Fibroblast of the aortic adventitia (primary cell): ENCODE data around the gene IFITM1. TPM values are rescaled to one million over a fixed set of nuclear protein-coding genes. Genes with fewer than 3 reads are reported as not detected.

ENCODE experiments used
- DNase-seq: peaks from one replicate; pipeline ENCODE4 v3.0.0-alpha.2; 2010; ENCODE audit warnings: low read depth
- H3K4me3 ChIP-seq: 2 replicates; pipeline ENCODE4 v1.5.1; 2011; ENCODE audit warnings: low read depth, mild to moderate bottlenecking, control low read depth, low read length, moderate library complexity
- small RNA-seq: library from RNA; depleted of rRNA; stranded (forward); fragments of <200 nt; gene quantifications from one replicate; pipeline ENCODE3, GENCODE V24; 2012
- total RNA-seq: library from RNA; depleted of rRNA; stranded (reverse); fragments of >200 nt; gene quantifications from 2 replicates; pipeline ENCODE4 v1.2.3, GENCODE V29; 2012; ENCODE audit warnings: low replicate concordance
- TF ChIP-seq, protein P1 (sequence below): IDR thresholded peaks from 2 replicates; pipeline ENCODE4 v1.5.1; 2011; ENCODE audit warnings: mild to moderate bottlenecking, low read length, control low read depth, inconsistent platforms; ENCODE audit not compliant: insufficient read depth

The IFITM1 gene
- total RNA-seq, 1 donor = 24.2 TPM

DNA sequence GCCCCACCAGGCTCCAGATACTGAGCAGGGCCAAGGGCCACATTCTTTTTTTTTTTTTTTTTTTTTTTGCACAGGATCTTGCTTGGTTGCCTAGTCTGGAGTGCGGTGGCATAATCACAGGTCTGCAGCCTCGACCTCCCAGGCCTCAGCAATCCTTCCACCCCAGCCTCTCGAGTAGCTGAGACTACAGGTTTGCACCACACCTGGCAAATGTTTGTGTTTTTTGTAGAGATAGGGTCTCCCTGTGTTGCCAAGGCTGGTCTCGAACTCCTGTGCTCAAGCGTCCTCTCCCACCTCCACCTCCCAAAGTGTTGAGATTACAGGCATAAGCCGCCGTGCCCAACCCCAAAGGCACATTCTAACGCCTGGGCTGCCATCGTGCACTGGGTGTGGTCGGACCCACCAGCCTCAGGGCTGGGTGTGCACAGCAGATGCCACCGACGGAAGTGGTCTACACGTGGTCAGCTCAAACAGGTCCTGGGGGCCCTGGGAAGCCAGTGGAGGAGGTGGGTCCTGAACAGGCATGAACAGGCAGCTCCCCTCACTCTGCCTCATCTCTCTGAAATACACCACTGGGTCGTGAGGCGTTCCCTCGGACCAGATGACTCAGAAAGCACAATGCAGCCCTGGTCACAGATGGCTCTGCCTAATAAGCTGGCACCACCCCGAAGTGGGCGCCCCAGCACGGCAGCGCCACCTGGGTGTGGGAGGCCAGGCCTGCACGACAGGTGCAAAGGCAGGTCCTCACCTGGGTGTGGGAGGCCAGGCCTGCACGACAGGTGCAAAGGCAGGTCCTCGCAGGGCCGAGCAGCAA is 50.3 kb downstream of the IFITM1 start:
- TF ChIP-seq, protein P1, sequence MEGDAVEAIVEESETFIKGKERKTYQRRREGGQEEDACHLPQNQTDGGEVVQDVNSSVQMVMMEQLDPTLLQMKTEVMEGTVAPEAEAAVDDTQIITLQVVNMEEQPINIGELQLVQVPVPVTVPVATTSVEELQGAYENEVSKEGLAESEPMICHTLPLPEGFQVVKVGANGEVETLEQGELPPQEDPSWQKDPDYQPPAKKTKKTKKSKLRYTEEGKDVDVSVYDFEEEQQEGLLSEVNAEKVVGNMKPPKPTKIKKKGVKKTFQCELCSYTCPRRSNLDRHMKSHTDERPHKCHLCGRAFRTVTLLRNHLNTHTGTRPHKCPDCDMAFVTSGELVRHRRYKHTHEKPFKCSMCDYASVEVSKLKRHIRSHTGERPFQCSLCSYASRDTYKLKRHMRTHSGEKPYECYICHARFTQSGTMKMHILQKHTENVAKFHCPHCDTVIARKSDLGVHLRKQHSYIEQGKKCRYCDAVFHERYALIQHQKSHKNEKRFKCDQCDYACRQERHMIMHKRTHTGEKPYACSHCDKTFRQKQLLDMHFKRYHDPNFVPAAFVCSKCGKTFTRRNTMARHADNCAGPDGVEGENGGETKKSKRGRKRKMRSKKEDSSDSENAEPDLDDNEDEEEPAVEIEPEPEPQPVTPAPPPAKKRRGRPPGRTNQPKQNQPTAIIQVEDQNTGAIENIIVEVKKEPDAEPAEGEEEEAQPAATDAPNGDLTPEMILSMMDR = peak; percentile 32
- no peak overlapping the region for H3K4me3 ChIP-seq
- DNase-seq = peak; percentile 25

Small RNA genes within 50 kb of the gene (small RNA-seq; reads per million reads assigned to genes)
- gene AC136475.6 = not detected

Other genes starting within 250 kb of the IFITM1 start
- gene SCGB1C1, start 121.0 kb upstream of the IFITM1 start, total RNA-seq = not detected in 2 replicates
- gene BET1L, start 106.6 kb upstream of the IFITM1 start, total RNA-seq = 9.6 and 16.2 TPM in 2 replicates
- gene RIC8A, start 106.3 kb upstream of the IFITM1 start, total RNA-seq = 135 and 148 TPM in 2 replicates
- gene SIRT3, start 77.7 kb upstream of the IFITM1 start, total RNA-seq = 4.2 and 8.2 TPM in 2 replicates
- gene PSMD13, start 77.1 kb upstream of the IFITM1 start, total RNA-seq = 96.9 and 121 TPM in 2 replicates
- not detected in 2 replicates for gene NLRP6, start 35.6 kb upstream of the IFITM1 start, total RNA-seq
- gene PGGHG, start 24.9 kb upstream of the IFITM1 start, total RNA-seq = 5.3 and 6.9 TPM in 2 replicates
- not detected in 2 replicates for gene IFITM5, start 14.5 kb upstream of the IFITM1 start, total RNA-seq
- 50.1 and 88.1 TPM in 2 replicates for gene IFITM2, start 6.2 kb upstream of the IFITM1 start, total RNA-seq
- gene IFITM3, start 6.8 kb downstream of the IFITM1 start, total RNA-seq = 34.3 and 95.4 TPM in 2 replicates
- 1.5 and 1.9 TPM in 2 replicates for gene B4GALNT4, start 55.5 kb downstream of the IFITM1 start, total RNA-seq
- gene PKP3, start 80.2 kb downstream of the IFITM1 start, total RNA-seq = 1.3 and 5.6 TPM in 2 replicates
- 30.4 and 38.7 TPM in 2 replicates for gene SIGIRR, start 101.0 kb downstream of the IFITM1 start, total RNA-seq
- gene ANO9, start 128.0 kb downstream of the IFITM1 start, total RNA-seq = not detected in 2 replicates
- gene PTDSS2, start 136.2 kb downstream of the IFITM1 start, total RNA-seq = 28.7 and 51.6 TPM in 2 replicates
- 388 and 436 TPM in 2 replicates for gene RNH1, start 193.2 kb downstream of the IFITM1 start, total RNA-seq
- 34.6 and 44.4 TPM in 2 replicates for gene HRAS, start 221.5 kb downstream of the IFITM1 start, total RNA-seq
- gene LRRC56, start 223.5 kb downstream of the IFITM1 start, total RNA-seq = 0.45 and 1.2 TPM in 2 replicates
- gene LMNTD2, start 246.7 kb downstream of the IFITM1 start, total RNA-seq = 0.36 TPM in 1 of 2 replicates, not detected in the other
- gene RASSF7, start 246.9 kb downstream of the IFITM1 start, total RNA-seq = 1.6 and 2.5 TPM in 2 replicates